ENCODE results near the gene FNDC3A. TPM values are rescaled to one million over a fixed set of nuclear protein-coding genes. Genes with fewer than 3 reads are reported as not detected.

Gene FNDC3A, protein sequence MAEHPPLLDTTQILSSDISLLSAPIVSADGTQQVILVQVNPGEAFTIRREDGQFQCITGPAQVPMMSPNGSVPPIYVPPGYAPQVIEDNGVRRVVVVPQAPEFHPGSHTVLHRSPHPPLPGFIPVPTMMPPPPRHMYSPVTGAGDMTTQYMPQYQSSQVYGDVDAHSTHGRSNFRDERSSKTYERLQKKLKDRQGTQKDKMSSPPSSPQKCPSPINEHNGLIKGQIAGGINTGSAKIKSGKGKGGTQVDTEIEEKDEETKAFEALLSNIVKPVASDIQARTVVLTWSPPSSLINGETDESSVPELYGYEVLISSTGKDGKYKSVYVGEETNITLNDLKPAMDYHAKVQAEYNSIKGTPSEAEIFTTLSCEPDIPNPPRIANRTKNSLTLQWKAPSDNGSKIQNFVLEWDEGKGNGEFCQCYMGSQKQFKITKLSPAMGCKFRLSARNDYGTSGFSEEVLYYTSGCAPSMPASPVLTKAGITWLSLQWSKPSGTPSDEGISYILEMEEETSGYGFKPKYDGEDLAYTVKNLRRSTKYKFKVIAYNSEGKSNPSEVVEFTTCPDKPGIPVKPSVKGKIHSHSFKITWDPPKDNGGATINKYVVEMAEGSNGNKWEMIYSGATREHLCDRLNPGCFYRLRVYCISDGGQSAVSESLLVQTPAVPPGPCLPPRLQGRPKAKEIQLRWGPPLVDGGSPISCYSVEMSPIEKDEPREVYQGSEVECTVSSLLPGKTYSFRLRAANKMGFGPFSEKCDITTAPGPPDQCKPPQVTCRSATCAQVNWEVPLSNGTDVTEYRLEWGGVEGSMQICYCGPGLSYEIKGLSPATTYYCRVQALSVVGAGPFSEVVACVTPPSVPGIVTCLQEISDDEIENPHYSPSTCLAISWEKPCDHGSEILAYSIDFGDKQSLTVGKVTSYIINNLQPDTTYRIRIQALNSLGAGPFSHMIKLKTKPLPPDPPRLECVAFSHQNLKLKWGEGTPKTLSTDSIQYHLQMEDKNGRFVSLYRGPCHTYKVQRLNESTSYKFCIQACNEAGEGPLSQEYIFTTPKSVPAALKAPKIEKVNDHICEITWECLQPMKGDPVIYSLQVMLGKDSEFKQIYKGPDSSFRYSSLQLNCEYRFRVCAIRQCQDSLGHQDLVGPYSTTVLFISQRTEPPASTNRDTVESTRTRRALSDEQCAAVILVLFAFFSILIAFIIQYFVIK
- 10 to 100 TPM; 46.9 to 79.6 (median 71.5) TPM for polyA plus RNA-seq (ENCODE audit: insufficient read depth in 1 of 5, insufficient read length in 5 of 5, low replicate concordance in 1 of 5)
- long read RNA-seq, donor 1, full-length matches to known transcripts, result 1 of 1 reads
- long read RNA-seq, donor 1, partial matches to known transcripts, result 0 of 1 reads
- long read RNA-seq, donor 1, other reads (novel, unspliced or antisense), result 0 of 1 reads
- long read RNA-seq, donor 2, full-length matches to known transcripts, result 6 of 6 reads
- long read RNA-seq, donor 2, partial matches to known transcripts, result 0 of 6 reads
- long read RNA-seq, donor 2, other reads (novel, unspliced or antisense), result 0 of 6 reads
- long read RNA-seq, donor 3, result 0 reads
- long read RNA-seq, donor 4, full-length matches to known transcripts, result 2 of 2 reads
- long read RNA-seq, donor 4, partial matches to known transcripts, result 0 of 2 reads
- long read RNA-seq, donor 4, other reads (novel, unspliced or antisense), result 0 of 2 reads
- long read RNA-seq, donor 5, full-length matches to known transcripts, result 2 of 9 reads
- long read RNA-seq, donor 5, partial matches to known transcripts, result 7 of 9 reads
- long read RNA-seq, donor 5, other reads (novel, unspliced or antisense), result 0 of 9 reads
- long read RNA-seq, donor 6, full-length matches to known transcripts, result 3 of 3 reads
- long read RNA-seq, donor 6, partial matches to known transcripts, result 0 of 3 reads
- long read RNA-seq, donor 6, other reads (novel, unspliced or antisense), result 0 of 3 reads
- long read RNA-seq, donor 7, full-length matches to known transcripts, result 7 of 7 reads
- long read RNA-seq, donor 7, partial matches to known transcripts, result 0 of 7 reads
- long read RNA-seq, donor 7, other reads (novel, unspliced or antisense), result 0 of 7 reads
- long read RNA-seq, donor 8, full-length matches to known transcripts, result 1 of 1 reads
- long read RNA-seq, donor 8, partial matches to known transcripts, result 0 of 1 reads
- long read RNA-seq, donor 8, other reads (novel, unspliced or antisense), result 0 of 1 reads

DNA sequence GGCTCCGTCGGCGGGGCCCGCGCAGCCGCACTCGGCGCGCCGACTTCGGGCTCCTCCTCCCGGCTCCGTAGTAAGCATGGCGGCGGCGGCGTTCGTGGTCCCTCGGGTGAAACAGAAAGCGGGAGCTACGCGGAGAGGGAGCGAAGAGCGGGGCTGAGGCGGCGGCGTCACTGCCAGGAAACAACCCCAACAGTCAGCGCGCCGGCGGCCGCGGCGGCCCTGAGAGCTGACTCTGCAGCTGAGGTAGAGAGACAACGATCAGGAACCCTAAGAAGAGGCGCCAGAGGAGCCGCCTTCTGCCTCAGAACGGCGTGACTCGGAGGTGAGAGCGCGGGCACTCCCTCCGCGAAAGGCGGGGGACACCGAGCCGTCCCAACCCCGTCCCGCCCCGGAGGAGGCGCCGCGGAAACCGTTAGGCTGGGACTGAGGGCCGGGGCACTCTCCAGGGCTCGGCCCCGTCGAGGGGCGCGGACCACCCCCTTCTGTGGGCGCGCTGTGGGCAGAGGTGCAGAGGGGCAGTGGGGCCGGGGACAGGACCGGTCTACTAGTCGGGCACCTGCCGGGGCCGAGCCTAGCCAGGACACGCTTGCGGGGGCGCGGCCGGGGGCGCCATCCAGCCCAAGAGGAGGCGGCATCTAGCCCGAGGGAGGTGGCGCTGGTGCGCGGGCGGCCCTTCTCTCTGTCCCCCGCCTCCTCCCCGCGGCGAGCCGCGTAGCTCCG lies at the start of gene FNDC3A:
Gene FNDC3A (plus strand): TSS at position 57 of the 720 bp plus-strand sequence. CDS start 30,279 bp downstream, outside the sequence.
- peak; percentile 81 to 85 for DNase-seq

- DNase-seq, result no peak
Observed at GRCh38 chr13:48928757-48929430, 46.8 kb upstream of the FNDC3A start.

- no peak for DNase-seq
Observed at GRCh38 chr13:48930918-48931317, 44.8 kb upstream of the FNDC3A start.

- DNase-seq, result no peak
Observed at GRCh38 chr13:48938308-48938943, 37.3 kb upstream of the FNDC3A start.

- DNase-seq, result no peak
Observed at GRCh38 chr13:48939728-48940127, 36.0 kb upstream of the FNDC3A start.

DNA sequence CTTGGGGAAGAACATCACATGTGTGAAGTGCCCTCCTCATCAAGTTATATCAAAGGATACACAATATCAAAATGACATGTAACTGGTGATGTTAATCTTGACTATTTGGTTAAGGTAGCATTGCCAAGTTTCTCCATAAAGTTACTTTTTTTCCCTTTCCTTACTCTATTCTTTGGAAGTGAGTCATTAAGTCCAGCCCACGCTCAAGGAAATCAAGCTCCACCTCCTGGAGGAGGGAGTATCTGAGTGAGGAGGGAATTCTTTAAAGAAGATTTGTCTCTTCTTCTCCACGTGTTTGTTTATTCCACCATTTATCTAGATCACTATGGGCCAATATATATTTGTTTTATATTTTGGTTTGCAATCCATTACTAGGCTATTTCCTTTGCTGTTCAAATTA lies 33.6 kb upstream of the FNDC3A start:
- no peak for DNase-seq

DNA sequence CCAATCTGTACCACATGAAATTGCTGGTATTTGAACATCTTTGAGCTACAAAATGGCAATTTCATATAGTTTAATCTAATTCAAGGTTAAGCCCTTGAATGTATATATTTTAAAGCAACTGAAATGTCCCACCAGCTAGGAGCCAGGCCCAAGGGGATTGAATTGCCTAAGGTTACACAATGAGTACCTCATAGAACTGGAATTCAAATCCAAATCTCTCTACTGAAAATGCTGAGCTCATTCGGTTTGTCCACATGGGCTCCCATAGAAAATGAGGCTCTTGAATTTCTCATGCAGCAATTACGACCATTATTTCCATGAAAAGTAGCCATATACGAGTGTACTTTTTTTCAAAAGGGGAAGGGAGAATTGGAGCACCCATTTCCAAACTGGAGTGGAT lies 31.5 kb upstream of the FNDC3A start:
- DNase-seq, result no peak

- no peak for DNase-seq
Observed at GRCh38 chr13:48945626-48946025, 30.1 kb upstream of the FNDC3A start.

- no peak for DNase-seq
Observed at GRCh38 chr13:48946163-48946562, 29.5 kb upstream of the FNDC3A start.

DNA sequence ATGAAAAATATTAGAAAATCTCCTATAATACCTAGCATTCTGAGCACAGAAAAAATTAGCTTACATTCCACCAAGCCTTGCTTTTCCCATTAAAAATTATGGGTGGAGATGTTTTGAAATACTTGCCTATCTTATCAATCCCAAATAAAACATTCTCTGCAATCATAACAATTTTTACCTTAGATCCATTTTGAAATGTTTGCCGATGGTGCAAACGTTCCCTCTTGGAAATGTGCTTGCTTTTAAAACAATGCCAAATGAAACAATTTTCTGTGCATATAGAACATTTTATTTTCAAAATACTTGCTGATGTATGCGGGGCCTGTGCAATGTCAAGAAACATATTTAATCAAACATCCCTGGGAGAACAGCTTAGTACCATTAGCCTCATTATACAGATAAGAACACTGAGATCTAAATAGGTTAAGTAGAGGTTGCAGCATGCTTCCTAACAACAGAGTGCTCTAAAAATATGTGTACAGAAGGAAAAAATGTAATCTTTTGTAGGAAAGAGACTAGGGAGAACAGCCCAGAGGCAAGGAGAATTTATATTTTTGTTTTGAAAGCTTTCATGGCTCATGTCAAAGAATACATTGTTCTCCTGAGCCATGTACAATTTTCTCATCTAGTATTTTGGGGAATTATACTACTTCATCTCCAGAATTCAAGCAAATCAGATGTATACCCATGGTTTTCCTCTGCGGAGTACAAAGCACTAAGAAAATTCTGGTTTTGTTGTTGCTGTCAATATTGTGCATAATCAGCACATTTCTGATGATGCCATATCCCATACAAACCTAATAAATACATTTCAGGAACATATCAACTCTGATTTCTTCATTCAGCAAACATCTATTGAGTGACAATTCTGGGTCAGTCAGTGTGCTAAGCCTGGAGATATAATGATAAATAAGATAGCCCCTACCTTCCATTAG lies 25.9 kb upstream of the FNDC3A start:
- no peak for DNase-seq

DNA sequence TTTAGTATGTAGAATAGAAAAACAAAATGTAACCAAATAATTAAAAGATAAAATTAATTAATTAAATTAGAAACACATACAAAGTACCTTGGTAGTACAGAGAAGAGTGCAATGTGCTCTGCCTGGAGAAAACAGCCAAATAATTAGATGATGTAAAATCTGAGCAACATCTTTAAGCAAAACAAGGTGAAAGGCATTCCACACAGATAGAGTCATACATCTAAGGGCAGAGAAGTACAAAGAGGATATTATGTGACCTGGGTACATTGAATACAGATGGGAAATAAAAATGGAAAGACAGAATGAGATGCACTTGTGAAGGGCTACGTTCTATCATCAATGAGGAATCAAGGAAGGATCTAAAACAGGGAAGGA lies 25.2 kb upstream of the FNDC3A start:
- DNase-seq, result no peak

- DNase-seq, result no peak
Observed at GRCh38 chr13:48954081-48954480, 21.6 kb upstream of the FNDC3A start.

DNA sequence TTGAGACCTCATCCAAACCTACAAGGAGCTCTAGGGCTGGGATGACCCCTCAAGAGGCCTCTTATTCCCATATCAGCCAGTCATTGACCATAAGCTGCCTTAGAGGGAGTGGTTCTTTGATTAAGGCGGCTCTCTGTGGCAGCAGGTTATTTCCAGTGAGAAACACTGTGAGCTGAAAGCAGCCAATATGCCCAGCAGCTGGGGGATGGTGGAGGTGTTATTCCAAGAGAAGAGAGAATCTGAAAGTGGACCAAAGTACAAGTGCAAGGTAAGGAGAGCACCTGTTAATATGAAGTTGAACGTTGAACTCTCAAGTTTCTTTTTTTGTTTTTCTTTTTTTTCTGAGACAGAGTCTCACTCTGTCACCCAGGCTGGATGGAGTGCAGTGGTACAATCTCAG lies 20.2 kb upstream of the FNDC3A start:
- no peak for DNase-seq

DNA sequence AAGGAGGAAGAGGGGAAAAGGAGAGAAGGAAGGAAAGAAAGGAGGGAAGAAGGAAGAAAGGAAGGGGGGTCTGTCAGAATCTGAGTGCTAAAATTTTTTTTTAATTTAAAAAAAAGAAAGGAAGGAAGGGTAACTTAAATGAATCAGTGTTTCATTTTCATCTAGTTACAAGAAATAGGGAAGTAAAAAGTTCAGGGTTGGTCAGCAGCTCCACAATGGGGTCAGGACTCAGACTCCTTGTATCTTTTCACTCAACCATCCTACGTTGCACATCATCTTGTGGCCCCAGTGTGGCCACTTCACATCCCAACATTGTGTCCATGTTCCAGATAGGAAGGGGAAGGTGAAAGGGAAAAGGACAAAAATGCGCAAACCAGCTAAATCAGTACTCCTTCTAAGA lies 14.3 kb upstream of the FNDC3A start:
- DNase-seq, result no peak

DNA sequence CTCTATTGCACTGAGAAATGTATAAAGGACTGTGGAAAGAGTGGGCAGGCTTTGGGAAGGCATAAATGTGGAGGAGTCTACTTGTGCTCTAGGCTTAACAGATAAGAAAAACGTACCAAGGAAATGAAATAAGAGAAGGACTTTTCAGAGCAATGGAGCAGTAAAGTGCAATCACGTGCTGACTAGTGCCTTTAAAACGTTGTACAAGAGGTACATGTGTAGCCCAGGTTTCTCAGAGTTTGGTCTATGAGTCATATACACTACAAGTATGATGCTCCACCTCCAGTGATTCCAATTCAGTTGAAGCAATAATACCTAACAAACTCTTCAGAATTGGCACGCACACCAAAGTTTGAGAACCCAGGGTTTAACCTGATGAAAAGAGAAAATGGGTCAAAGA lies 13.4 kb upstream of the FNDC3A start:
- DNase-seq, result no peak

- no peak for DNase-seq
Observed at GRCh38 chr13:48965736-48966135, 10.0 kb upstream of the FNDC3A start.

DNA sequence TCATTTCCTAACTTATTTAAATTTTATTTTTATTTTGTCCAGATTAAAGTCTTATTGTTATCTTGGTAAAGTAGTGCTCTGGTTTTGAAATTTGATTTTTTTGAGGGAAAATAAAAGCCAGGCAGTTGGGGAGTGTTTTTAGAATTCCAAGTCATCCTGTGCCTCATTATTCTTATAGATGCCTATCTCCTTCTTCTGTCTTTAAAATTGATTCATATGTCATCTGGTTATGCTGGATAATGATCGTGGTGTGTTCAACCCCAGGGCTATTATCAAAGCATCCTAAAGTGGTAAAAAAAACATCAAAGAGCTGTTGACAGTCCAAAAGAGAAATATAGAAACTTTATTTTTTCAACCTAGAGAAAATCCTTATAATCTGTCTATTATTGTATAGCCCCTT lies 6.0 kb upstream of the FNDC3A start:
- no peak for DNase-seq
